ENCODE data around the gene ERBB2.

- no peak for TF ChIP-seq CTCF (IDR thresholded peaks at IDR 0.05; ENCODE audit: low read length)
- no peak for TF ChIP-seq EZH2 (optimal IDR thresholded peaks at IDR 0.05; ENCODE audit: low read depth, low read length)
- TF ChIP-seq EZH2phosphoT487 (IDR thresholded peaks at IDR 0.05; ENCODE audit: low read length) = no peak
Measured at GRCh38 chr17:39738568-39738901, 38.7 kb downstream of the ERBB2 start.
